Osteoblast (primary cell): Measurements from ENCODE around the gene HES1. TPM values are rescaled to one million over a fixed set of nuclear protein-coding genes. Genes with fewer than 3 reads are reported as not detected.

Experiments
- DNase-seq: peaks from one replicate; pipeline ENCODE4 v3.0.0; 2011; ENCODE audit warnings: low spot score, mixed read lengths; ENCODE audit not compliant: insufficient read length; ENCODE audit errors: missing footprints
- H2AFZ ChIP-seq: 2 replicates; pipeline ENCODE4 v1.6.0; 2011; ENCODE audit warnings: mild to moderate bottlenecking, low read length
- H3K27ac ChIP-seq: 2 replicates; pipeline ENCODE4 v1.5.1; 2011; ENCODE audit warnings: mild to moderate bottlenecking, low read depth, low read length, moderate library complexity
- H3K27me3 ChIP-seq: 2 replicates; pipeline ENCODE4 v1.6.0; 2012; ENCODE audit warnings: mild to moderate bottlenecking, control low read depth, inconsistent platforms, low read length, moderate library complexity; ENCODE audit not compliant: insufficient read depth
- H3K36me3 ChIP-seq: 2 replicates; pipeline ENCODE4 v1.5.1; 2011; ENCODE audit warnings: mild to moderate bottlenecking, low read length, control low read depth, moderate library complexity; ENCODE audit not compliant: insufficient read depth
- H3K4me1 ChIP-seq: 2 replicates; pipeline ENCODE4 v1.5.1; 2011; ENCODE audit warnings: mild to moderate bottlenecking, low read length, control low read depth, moderate library complexity; ENCODE audit not compliant: insufficient read depth
- H3K4me2 ChIP-seq: 2 replicates; pipeline ENCODE4 v1.6.0; 2011; ENCODE audit warnings: mild to moderate bottlenecking, low read length; ENCODE audit not compliant: insufficient read depth
- H3K4me3 ChIP-seq: fragments of 200-600 bp; sonication (generic); 3 replicates; pipeline ENCODE4 v1.5.1; 2012; ENCODE audit warnings: mild to moderate bottlenecking, low read length, inconsistent platforms; ENCODE audit not compliant: insufficient read depth
- H3K79me2 ChIP-seq: 2 replicates; pipeline ENCODE4 v1.6.0; 2012; ENCODE audit warnings: mild to moderate bottlenecking, low read length, control low read depth, inconsistent platforms; ENCODE audit not compliant: insufficient read depth
- H3K9me3 ChIP-seq: 2 replicates; pipeline ENCODE4 v1.5.1; 2011; ENCODE audit warnings: low read depth, low read length, control low read depth
- H4K20me1 ChIP-seq: 2 replicates; pipeline ENCODE4 v1.6.0; 2012; ENCODE audit warnings: mild to moderate bottlenecking, low read length, control low read depth; ENCODE audit not compliant: insufficient read depth
- CTCF ChIP-seq: IDR thresholded peaks from 2 replicates; pipeline ENCODE4 v1.5.1; 2011; ENCODE audit warnings: mild to moderate bottlenecking, low read depth, low read length, moderate library complexity; ENCODE audit errors: extremely low read depth
- total RNA-seq: library from RNA; depleted of rRNA; stranded (reverse); fragments of >200 nt; gene quantifications from 2 replicates; pipeline ENCODE4 v1.2.3, GENCODE V29; 2012

The HES1 gene
- total RNA-seq, 1 donor: 4.7 TPM

- Histone ChIP-seq H3K4me1 (no peaks in the 10 kb centered on the region), H3K4me2 (no peak overlapping the region), H3K27ac (no peak overlapping the region), H3K79me2 (no peaks in the 10 kb centered on the region), H3K9me3 (no peaks in the 10 kb centered on the region), H4K20me1 (no peaks in the 10 kb centered on the region), H2AFZ (no peak overlapping the region), H3K36me3 (no peaks in the 10 kb centered on the region), H3K4me3 (no peak overlapping the region), H3K27me3 (peaks cover 54% of the 10 kb centered on the region)
- TF ChIP-seq CTCF: no peak
- DNase-seq: no peak
Observed at GRCh38 chr3:194168994-194169393, 33.0 kb downstream of the HES1 start.

- Histone ChIP-seq H3K9me3 (no peaks in the 10 kb centered on the region), H3K27ac (no peak overlapping the region), H3K4me3 (no peak overlapping the region), H3K79me2 (no peaks in the 10 kb centered on the region), H3K27me3 (peaks cover 51% of the 10 kb centered on the region), H4K20me1 (no peaks in the 10 kb centered on the region), H2AFZ (no peak overlapping the region), H3K4me1 (no peaks in the 10 kb centered on the region), H3K36me3 (no peaks in the 10 kb centered on the region), H3K4me2 (no peak overlapping the region)
- no peak for DNase-seq
- TF ChIP-seq CTCF: no peak
Observed at GRCh38 chr3:194169595-194169994, 33.6 kb downstream of the HES1 start.

GRCh38 chr3:194170793-194171192 lies 34.8 kb downstream of the HES1 start:
- no peaks in the 10 kb centered on the region for H3K9me3 ChIP-seq
- no peak overlapping the region for H2AFZ ChIP-seq
- peaks cover 40% of the 10 kb centered on the region for H3K27me3 ChIP-seq
- no peak overlapping the region for H3K27ac ChIP-seq
- DNase-seq: no peak
- H3K4me3 ChIP-seq: no peak overlapping the region
- TF ChIP-seq CTCF: no peak
- H3K4me1 ChIP-seq: no peaks in the 10 kb centered on the region
- no peaks in the 10 kb centered on the region for H3K36me3 ChIP-seq
- H3K4me2 ChIP-seq: no peak overlapping the region
- no peaks in the 10 kb centered on the region for H3K79me2 ChIP-seq
- H4K20me1 ChIP-seq: no peaks in the 10 kb centered on the region

GRCh38 chr3:194174406-194174805 lies 38.5 kb downstream of the HES1 start:
- Histone ChIP-seq H3K4me3 (no peak overlapping the region), H3K4me1 (no peaks in the 10 kb centered on the region), H2AFZ (no peak overlapping the region), H3K9me3 (no peaks in the 10 kb centered on the region), H3K36me3 (no peaks in the 10 kb centered on the region), H3K27ac (no peak overlapping the region), H3K79me2 (no peaks in the 10 kb centered on the region), H3K4me2 (no peak overlapping the region), H3K27me3 (peaks cover 29% of the 10 kb centered on the region), H4K20me1 (no peaks in the 10 kb centered on the region)
- TF ChIP-seq CTCF: no peak
- no peak for DNase-seq
